GM12891 (cell line): Measurements from ENCODE around the gene CCL26.

Experiments
- POLR2A ChIP-seq: IDR thresholded peaks from 2 replicates; pipeline ENCODE4 v1.6.1; 2011; ENCODE audit warnings: low read depth, low read length, control low read depth
- POLR2AphosphoS5 ChIP-seq: IDR thresholded peaks from 2 replicates; pipeline ENCODE4 v1.6.1; 2011; ENCODE audit warnings: low read depth, low read length, control low read depth
- POU2F2 ChIP-seq: IDR thresholded peaks from 2 replicates; pipeline ENCODE4 v1.6.1; 2011; ENCODE audit warnings: low read depth, mild to moderate bottlenecking, control low read depth, low read length, moderate library complexity
- TAF1 ChIP-seq: IDR thresholded peaks from 2 replicates; pipeline ENCODE4 v1.6.1; 2011; ENCODE audit warnings: low read depth, low read length, control low read depth

GRCh38 chr7:75738604-75738974 lies 33.4 kb downstream of the CCL26 start, which contains the start of gene HIP1:
- TF ChIP-seq POLR2A (no peak), TAF1 (no peak), POLR2AphosphoS5 (no peak), POU2F2 (no peak)
